ENCODE results near the gene ZBTB45.
"Not testable (repeated sequence)": the region's sequence is repeated elsewhere in the genome, so short reads cannot be mapped to it uniquely, and the experiment has no call there.

ZBTB45 gene

DNA sequence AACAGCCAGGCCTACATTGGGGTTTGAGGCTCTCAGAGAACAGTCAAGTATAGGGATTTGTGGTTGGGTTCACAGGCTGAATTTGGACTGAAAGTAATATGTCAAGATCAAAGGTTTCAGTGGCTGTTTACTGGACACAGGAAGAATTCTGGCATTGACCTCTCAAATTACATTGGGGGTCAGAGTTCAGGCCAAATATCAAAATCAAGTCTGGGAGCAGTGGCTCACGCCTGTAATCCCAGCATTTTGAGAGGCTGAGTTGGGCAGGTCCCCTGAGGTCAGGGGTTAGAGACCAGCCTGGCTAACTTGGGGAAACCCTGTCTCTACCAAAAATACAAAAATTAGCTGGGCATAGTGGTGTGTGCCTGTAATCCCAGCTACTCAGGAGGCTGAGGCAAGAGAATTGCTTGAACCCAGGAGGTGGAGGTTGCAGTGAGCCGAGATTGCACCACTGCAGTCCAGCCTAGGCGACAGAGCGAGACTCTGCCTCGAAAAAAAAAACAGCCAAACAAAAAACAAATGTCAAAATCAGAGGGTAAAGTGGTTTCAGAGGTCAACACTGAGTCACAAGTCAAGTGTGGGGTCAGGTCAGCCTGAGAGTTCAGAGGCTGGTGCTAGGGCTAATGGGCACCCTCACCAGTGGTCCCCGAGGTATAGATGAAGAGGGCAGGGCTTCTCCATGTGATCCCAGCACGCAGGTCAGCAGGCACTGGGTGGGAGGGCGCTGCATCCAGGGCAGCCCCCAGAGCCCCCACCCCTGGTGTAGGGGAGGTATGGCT, 9.3 kb downstream of the ZBTB45 start:
- DNase-seq (ENCODE audit: low read depth), result no peak

DNA sequence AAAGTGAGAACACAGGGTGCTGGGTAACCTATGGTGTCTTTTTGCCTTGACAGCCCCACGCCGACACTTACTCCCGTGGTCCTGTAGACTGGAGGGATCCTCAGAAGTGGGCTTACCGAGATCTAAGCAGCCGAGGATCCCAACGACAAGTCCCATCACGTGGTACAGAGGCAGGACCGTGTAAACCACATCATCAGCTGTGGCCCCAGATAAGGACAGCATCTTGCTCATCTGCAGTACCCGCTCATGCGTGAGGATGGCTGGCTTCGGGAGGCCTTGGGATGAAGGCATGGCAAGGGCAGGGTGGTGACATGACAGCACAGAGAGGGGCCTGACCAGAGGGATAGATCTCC, 9.9 kb downstream of the ZBTB45 start:
- DNase-seq (ENCODE audit: low read depth), result no peak

DNA sequence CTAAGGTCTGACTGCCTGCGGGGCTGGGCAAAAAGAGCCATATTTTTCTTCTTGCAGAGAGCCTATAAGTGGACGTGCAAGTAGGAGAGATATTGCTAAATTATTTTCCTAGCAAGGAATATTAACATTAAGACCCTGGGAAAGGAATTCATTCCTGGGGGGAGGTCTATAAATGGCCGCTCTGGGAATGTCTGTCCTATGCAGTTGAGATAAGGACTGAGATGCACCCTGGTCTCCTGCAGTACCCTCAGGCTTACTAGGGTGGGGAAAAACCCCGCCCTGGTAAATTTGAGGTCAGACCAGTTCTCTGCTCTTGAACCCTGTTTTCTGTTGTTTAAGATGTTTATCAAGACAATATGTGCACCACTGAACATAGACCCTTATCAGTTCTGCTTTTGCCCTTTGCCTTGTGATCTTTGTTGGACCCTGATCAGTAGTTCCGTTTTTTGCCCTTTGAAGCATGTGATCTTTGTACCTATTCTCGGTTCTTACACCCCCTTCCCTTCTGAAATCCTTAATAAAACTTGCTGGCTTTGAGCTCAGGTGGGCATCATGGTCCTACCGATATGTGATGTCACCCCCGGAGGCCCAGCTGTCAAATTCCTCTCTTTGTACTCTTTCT, 11.9 kb downstream of the ZBTB45 start:
- not testable (repeated sequence) for DNase-seq (ENCODE audit: low read depth)

DNA sequence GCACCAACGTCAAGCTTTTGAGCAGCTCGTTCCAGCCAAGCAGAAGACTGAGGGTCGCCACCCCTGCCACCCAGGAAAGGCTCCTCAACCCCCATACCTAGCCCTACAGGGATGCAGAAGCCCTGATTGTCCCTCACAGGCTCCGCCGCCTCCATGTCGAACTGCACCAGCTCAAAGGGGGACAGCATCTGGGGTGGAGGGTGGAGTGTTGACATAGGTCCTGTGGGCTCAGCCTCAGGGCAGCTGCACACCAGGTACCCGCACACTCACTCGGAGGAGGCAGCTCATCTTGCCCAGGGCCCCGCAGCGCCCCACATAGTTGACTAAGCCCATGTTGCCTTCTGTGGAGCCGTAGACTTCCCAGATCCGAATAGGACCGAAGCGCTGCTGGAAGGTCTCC, 19.4 kb downstream of the ZBTB45 start:
- DNase-seq (ENCODE audit: low read depth), result no peak

DNA sequence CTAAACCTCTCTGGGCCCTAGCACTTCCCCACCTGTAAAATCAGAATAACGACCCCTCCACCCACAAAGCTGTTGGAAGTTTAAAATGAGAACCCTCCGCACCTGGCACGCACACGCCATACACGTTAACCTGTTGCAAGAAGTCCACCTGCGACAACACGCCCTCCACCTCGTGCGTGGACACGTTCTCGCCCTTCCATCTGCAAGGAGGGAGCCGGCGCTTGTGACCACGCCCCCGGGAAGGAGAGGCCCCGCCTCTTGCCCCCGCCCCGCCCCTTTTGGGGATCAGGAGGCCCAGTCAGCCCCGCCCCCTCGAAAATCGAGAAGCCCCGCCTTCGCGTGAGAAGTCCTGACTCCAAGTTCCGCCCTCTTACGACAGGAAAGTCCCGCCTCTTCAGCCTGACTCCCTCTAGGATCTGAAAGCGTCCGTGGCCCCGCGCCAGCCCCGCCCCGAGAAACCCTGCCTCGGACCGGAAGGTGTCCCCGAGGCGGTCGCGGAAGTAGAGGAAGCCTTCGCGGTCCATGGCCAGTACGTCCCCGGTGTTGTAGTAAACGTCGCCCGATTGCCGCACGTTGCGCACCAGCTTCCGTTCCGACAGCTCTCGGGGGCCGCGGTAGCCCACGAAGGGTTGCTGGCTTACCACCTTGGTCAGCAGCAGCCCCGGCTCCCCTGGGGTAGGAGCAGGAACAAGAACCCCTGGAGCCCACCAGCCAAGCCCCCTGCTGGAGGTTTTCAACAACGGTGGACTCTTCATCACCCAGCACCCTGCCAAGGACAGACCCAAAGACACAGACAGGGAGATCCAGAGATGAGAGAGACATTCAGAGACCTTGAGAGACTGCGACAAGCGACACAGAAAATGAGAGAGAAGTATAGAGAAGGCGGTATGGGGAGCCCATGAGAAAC, 20.3 kb downstream of the ZBTB45 start:
- DNase-seq (ENCODE audit: low read depth), result peak; percentile 99

DNA sequence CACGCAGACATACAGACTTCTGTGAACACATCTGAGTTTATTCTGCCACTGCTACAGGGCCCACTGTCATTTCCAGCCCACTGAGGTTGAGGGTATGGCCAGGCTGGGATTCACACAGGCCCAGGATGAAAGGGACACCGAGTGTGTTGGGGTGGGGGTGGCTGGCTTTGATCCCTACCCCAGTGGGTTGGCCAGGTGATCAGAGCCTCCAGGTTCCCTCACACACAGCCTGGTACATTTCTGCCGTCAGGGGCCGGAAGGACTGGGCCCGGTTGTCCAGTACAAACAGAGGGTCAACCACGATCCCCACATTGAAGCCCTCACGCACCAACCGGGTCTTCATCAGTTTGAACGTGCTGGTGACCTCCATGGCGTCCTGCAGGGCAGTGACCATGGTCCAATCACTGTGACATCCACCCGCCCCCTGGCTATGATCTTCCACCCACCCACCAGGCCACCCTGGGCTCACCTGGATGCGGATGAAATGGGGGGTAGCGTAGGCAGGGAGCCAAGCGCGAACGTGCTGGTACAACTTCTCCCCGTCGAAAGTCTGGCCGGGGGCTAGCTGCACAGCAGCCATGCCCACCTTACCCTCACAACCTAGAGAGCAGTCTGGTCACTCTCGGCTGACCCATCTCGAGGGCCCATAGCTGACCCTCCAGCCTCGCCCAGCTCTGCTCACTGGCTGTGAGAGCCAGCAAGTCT, 21.1 kb downstream of the ZBTB45 start:
- DNase-seq (ENCODE audit: low read depth), result no peak

DNA sequence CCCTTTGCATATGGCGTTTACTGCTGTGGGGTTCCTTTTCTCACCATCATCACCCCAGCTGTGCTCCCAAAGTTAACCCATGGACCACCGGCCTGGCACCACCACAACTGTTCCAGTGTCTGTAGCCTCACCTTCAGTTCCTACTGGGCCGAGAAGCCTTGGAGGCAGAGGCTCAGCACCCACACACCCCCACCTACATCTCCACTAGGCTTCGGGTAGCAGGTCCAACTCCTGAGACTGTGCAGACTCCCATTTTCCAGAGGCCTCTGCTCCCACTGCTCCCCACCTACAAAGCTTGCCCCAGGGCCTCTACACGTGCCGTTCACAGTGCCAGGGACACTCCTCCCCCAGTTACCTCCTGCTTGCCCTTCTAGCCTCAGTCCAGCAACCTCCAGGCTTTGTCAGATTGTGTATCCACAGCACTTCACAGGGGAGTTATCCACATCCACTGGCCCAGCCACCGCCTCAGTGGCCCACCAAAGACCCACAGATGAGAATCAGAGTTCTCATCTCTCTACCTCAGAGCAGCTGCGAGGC, 21.9 kb downstream of the ZBTB45 start:
- DNase-seq (ENCODE audit: low read depth), result no peak

DNA sequence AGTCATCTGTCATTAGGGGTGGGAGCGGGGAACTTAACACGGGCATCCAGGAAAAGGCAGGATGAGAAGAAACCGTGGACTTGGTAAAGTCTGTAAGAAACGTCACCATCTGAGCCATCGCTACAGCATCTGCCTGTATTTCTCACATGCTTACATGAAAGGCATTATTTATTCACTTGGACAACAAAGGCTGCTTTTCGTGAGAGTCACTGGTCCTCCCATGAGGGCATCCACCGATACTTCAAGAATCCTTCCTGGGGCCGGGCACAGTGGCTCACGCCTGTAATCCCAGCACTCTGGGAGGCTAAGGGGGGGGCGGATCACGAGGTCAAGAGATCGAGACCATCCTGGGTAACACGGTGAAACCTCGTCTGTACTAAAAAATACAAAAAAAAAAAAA, 27.3 kb downstream of the ZBTB45 start:
- no peak for DNase-seq (ENCODE audit: low read depth)

DNA sequence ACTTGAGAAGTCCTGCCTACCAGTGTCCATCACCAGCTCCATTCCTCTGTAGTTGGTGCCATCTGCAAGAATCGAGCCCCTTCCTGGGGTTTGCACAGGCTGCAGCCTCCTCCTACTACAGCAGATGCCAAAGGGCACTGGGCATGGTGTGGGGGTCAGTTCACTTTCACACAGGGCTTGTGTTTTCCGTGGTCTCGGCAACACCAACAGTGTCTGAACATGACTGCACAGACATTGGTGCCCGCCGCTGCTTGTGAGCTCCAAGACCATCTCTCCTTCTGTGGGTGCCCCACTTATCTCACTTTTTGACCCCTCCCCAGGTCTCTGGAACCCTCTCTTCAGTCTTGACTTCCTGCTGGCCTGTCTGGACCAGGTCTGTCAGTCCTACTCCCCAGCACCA, 28.2 kb downstream of the ZBTB45 start:
- no peak for DNase-seq (ENCODE audit: low read depth)

DNA sequence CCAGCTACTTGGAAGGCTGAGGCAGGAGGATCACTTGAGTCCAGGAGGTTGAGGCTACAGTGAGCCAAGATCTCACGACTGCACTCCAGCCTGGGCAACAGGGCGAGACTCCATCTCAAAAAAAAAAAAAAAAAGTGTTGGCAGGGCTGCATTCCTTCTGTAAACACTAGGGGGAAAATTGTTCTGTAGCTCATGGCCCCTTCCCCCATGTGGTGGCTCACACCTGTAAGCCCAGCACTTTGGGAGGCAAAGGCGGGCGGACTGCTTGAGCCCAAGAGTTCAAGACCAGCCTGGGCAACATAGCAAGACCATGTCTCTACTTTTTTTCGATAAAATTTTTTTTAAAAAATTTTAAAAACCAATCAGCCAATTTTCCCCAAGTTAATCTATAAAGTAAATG, 35.3 kb downstream of the ZBTB45 start:
- not testable (repeated sequence) for DNase-seq (ENCODE audit: low read depth)

DNA sequence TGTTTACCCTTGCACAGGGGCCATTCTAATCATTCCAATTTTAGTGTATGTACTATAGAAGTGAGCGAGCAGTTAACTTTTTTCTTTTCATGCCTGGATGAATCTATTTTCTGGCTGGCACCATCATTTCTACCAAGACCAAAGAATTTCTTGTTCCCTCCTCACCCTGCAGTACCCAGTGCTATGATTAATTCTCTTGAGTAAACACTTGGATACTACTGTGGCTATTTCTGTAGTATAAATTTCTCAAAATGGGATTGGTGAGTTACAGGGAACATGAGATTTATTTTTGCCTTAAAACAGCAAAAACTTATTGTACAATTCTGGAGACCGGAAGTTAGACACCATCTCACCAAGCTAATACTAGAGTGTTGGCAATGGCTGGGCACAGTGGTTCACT, 35.8 kb downstream of the ZBTB45 start:
- DNase-seq (ENCODE audit: low read depth), result no peak

DNA sequence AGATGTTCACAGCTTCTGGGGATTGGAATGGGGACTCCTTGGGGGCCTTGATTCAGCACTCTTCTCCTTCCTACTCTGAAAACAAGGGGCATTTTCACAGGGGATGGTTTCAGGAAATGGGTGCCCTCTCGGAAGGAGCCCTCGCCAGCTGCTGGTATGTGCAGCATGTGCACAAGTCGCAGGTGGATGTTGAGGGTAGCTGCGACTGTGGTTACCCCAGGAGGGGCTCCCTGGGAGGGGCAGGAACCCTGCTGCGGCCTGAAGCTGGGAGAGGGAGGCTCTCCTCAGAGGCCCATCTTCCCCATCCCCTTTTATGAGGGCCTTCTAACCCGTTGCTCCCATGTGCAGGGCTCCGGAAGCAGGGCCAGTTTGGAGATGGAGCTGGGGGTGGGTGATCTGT, 37.2 kb downstream of the ZBTB45 start:
- DNase-seq (ENCODE audit: low read depth), result no peak

DNA sequence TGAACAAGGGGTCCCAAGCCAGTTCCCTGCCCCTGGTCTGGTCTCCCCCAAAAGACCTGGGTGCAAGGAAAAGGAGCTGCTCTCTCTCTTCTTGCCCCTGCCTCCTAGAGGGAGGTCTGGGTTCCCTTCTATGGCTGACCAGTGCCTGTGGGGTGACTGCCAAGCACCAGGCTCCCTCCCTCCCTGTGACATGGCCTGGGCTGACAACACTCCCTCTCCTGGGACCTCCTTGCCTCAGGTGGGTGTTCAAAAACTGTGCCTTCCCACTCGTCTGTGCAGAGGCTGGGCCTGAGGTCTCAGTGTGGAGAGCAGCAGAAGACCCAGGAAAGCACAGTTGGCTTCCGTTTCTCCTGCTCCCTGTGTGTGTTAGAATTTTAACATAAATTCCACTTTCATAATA, 38.8 kb downstream of the ZBTB45 start:
- no peak for DNase-seq (ENCODE audit: low read depth)

DNA sequence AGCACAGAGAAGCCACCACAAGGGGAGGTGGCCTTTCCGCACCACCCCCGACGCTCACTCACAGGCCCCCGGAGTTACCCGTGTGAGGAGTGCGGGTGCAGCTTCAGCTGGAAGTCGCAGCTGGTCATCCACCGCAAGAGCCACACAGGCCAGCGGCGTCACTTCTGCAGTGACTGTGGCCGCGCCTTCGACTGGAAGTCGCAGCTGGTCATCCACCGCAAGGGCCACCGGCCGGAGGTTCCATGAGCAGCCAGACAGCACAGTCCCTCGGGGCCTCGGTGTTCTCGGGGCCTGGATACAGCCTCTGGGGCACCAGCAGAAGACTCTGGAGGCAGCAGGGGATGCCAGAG, 39.2 kb downstream of the ZBTB45 start:
- DNase-seq (ENCODE audit: low read depth), result no peak

DNA sequence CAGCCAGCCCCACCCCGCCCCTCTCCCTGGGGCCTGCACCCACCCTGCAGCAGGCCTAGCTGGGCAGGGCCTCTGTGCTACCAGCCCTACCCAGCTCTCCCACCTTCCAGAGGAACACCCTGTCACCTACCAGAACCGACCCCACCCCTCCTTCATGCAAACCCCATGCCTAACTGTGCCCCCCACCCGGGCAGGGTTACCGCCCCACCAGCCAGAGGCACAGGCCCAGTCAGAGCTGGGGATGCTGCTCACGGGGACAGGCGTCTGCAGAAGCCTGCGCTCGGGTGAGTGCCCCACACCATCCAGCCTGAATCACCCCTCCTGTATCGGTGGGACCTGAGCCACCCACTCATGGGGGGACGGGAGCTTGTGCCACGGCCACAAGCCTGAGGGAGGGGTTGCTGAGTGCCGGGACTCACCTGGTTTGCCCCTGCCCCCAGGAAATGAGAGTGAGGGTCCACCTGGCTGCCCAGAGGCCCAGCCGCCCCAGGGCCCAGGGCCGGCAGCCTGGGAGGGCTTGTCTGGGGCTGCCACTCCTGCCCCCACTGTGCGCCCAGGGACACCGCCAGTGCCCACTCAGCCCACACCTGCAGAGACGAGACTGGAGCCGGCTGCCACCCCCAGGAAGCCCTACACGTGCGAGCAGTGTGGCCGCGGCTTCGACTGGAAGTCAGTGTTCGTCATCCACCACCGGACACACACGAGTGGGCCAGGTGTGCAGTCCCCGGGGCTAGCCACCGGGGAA, 39.7 kb downstream of the ZBTB45 start:
- DNase-seq (ENCODE audit: low read depth), result no peak

DNA sequence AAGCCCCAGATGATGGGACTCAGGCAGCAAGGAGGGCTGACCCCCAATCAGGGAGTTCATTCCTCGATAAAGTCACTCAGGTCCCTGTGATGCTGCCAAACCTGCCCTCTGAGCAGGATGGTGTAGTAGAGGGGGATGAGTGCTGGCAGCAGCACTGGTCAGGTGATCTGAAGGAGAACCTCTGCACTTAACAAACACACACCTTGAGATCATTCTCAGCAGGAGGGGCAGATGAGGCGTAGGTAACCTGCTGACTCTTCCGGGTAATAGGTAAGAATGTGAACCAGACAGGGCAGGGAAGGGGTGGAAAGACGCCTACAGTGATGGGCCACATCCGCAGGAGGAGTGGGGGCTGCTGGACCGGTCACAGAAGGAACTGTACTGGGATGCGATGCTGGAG, 40.3 kb downstream of the ZBTB45 start:
- no peak for DNase-seq (ENCODE audit: low read depth)

DNA sequence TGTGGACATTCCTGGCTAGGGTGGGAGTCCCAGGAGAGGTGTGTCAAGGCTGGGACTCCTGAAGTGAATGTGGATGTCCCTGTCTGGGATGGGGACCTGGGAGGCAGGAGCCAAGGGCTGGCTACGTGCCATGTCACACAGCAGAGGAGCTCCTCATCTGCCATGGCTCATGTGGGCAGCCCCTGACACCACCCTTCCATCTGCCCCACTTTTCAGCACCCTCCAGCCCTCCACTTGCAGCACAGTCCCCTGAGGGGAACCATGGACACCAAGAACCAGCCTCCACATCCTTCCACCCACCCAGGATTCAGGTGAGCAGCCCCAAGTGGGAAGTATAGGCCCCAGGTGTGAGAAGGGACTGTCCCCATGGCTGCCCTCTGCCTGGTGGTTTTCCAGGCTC, 41.7 kb downstream of the ZBTB45 start:
- no peak for DNase-seq (ENCODE audit: low read depth)

DNA sequence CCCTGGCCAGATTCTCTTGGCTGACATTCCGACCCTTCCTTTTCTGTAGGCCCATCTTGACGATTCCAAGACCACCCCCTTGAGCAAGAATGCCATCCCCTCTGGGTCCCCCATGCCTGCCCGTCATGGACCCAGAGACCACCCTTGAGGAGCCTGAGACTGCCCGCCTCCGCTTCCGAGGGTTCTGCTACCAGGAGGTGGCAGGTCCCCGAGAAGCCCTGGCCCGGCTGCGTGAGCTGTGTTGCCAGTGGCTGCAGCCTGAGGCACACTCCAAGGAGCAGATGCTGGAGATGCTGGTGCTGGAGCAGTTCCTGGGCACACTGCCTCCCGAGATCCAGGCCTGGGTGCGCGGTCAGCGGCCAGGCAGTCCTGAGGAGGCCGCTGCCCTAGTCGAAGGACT, 42.5 kb downstream of the ZBTB45 start:
- DNase-seq (ENCODE audit: low read depth), result no peak

DNA sequence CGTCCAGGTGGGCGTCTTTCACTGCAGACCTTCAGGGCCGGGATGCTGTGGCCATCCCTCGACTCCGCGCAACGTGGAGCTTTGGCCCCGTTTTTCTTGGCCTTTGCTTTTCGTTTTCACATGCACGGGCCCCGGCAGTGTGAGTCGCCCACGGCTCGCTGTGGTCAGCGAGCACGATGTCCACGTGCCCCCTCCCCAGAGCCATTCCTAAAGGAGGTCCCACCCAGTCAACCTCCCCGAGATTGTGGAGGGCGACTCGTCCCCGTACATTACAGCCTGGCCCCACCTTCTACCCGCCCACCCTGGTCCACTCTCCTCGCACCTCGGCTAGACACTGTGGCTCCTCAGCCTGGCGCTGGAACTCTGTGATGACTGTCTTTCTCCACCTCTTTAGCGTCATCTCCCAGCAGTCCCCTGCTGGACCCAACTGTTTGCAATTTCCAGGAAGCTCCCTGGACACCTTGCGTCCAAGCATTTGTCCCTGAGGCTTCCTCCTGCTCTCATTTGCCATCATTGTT, 43.1 kb downstream of the ZBTB45 start:
- DNase-seq (ENCODE audit: low read depth), result no peak

DNA sequence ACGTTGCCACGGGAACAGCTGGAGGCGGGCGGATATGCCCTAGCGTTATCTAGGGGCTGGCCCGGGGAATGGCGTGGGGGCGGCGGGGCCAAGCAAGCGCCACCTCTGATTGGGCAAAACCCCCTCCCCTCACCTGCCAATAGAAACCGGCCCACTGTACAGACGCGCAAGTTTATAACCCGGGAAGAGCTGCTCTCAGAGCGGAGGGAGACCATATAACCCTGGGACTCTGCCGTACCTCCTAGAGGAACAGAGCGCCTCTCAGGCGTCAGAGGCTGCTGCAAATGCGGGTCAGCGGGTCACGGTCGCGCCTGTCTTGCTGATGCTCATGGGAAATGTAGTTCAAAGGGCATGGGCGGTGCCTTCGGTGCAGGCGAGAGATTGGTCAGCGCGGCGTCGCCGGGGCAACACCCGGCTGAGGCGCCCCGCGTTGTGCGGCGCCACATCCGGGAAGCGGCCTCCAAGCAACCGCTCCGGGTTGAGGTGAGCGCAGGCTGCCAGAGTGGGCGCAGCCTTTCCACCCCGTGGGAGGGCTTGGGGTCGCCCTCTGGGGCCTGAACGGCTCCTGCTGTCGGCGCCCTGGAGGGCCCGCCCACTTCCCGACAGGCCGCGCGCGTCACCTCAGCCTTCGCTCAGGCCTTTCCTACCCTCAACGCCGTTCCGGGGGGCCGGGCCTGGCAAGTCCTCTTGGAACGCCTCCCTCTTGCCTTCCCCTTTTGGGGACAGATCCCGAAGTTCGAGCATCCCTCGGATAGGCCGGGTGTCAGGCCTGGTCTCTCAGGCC, 43.7 kb downstream of the ZBTB45 start, which contains the start of gene ZNF446:
ZNF446 (plus strand) TSS at position 639 of the 784 bp plus-strand sequence. CDS start 867 bp downstream, outside the sequence.
- DNase-seq (ENCODE audit: low read depth), result peak; percentile 90
